HG02840 (cell line): ENCODE measurements around the gene SLC16A8.

Experiments used
- ATAC-seq: cut with Tn5 transposase; IDR thresholded peaks from one replicate; pipeline ENCODE4 v1.9.1; 2021; ENCODE audit warnings: mild to moderate bottlenecking, moderate library complexity, moderate number of reproducible peaks; ENCODE audit not compliant: unreplicated experiment, low FRiP score

The SLC16A8 gene

DNA sequence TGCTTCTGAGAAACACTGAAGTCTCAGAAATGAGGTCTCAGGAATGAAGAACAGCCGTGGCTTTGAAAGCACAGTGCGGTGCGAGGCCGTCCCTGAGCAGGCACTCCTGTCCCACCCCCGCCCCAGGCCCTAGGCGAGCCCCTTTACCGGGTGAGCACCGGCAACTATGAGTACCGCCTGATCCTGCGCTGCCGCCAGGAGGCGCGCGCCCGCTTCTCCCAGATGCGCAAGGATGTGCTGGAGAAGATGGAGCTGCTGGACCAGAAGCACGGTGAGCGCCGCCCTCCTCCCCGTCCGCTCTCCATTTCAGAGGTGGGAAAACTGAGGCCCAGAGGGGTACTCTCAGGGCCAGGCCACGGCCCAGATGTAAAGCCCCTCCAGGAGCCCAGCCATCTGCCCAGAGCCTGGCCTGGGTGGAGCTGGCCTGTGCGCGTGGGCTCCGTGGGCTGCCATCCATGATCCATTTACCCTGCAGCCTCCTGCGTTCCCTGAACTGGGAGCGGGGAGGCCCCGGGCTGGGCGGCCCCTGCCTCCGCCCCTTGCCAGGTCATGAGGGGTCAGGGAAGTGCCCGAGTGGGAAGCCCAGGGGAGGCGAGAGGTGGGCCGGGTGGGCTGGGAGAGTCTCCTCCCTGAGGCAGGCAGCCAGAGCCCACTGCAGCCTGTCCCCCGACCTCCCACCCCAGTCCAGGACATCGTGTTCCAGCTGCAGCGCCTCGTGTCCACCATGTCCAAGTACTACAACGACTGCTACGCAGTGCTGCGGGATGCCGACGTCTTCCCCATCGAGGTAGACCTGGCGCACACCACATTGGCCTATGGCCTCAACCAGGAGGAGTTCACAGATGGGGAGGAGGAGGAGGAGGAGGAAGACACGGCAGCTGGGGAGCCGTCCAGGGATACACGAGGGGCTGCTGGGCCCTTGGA, 9.5 kb downstream of the SLC16A8 start:
- no peak for ATAC-seq

DNA sequence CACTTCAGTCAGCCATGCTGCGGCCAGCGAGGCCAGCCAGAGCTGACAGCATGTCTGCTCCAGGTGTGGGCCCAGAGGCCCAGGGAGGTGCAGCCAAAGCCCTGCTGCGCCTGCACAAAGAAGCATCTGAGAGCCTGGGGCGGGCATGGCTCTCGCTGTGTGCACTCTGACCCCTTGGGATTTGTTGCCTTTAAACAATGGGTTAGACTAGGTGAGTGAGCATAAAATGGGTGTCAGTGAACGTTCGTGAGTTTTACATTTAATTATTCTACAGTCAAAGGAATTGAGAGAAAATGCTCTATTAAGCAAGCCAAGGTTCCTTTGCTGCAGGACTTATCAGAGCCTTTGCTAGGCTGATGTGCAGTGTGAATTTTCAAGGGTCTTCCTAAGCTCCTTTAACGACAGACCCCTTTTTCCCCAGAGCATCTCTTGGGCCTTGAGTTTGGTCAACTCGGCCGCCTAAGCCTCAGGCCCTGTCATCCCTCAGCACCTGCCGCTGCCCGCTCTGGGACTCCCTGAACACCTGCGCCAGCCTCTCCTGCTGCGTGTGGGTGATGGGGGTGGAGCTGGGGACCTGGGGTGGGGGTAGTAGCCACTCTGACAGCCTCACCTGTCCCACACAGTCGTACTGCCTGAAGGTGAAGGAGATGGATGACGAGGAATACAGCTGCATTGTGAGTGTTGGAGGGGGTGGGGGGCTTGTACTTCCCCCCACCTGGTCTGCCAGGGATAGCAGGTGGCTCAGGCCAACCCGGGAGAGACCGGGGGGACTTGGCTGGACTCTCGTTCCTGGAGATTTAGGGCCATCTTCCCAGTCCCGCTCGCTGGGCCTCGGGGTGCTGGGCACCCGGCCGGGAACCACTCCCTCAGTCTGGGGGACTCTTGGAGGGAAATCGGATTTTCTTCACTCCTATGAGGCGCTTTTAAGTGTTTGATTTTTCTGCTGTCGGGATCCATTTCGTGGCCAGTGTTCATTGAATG, 10.5 kb downstream of the SLC16A8 start:
- no peak for ATAC-seq

DNA sequence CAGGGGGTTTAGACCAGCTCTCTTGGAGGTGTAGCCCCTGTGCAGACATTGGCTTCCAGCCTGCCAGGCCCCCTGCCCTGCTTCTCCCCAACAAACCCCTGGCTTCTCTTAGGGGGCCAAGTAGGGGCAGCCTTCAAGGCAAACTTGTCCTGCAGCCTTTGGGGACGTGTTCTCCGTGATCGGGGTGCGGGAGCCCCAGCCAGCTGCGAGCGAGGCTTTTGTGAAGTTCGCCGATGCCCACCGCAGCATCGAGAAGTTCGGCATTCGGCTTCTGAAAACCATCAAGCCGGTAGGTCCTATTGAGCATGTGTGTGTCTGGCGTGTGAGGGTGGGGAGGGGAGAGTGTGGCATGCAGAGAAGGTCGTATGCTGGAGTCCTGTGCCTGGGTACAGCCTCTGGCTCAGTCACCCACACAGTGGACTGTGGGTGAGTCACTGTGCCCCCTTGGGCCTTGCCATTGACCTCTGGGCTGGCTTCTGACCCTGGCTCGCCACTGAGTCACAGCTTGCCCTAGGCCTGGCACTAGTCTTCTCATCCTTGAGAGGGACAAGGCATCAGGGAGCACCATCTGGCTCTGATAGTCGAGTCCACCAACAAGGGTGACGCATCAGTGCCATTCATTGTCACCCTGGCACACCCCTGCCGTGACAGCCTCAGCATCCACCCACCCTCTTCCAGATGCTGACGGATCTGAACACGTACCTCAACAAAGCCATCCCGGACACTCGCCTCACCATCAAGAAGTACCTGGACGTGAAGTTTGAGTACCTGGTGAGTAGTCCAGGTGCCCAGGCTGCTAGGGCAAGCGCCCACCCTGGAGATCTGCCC, 11.4 kb downstream of the SLC16A8 start:
- no peak for ATAC-seq

DNA sequence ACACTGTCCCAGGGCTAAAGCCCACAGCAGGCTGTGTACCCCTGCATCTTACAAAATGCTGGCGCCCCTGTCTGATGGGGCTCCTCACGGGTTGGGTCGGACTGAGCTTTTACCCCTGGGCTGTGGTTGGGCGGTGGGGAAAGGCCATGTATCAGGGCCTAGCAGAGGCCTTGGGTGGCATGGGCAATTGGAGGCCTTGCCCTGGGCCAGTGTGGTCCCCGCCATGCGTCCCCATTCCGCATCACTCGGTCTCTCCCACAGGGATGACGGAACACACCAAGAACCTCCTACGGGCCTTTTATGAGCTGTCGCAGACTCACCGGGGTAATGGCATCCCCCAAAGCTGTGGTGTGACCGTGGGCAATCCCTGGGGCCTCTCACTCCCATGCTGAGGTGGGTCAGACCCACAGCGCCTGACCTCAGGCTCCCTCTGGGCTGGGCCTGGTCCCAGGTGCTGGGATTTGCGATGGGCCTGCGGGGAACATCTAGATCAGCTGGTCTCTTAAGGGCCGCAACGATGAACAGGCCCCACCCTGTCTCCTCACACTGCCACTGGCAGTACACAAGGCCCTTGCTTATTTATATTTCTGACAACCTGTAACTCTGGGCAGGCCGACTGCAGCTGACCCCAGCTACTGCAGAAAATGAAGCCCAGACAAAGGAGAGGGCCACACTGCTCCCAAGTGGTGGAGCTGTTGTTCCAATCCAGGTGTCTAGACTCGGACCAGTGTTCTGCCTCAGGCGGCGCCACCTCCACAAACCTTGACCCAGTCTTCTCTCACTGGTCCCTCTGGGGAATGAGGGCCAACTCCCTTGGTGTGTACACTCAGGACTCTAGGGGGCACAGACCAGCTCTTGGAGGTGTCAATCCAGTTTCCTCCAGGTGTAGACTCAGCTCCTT, 12.3 kb downstream of the SLC16A8 start:
- no peak for ATAC-seq

DNA sequence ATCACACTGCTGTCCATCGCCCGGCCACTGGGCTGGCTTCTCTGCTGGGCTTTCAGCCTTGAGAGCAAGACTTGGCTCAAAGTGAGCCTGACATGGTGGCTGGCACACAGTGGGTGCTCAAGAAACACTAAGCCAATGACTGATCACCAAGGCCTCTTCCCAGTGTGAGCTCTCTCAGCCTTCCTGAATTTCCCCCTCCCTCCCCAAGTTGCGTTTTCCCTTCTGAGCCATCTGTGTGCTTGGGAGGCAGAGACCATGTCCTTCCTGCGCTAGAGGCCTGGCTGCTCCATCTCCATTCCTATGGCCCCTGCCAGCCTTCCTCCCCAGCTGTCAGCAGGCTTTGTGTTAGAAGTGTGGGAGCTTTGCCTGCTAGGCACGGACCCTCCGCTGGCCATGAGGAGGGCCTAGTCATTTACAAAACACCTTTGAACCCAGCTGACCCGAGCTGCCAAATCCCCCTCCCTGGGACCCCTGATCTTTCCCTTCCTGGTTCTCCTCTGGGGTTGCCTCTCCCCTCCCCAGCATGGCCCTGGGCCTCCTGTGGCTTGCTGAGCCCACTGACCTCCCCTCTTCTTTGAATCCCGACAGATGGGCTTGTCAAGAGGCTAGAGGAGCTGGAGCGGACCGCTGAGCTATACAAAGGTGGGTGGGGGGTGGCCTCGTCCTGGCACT, 13.6 kb downstream of the SLC16A8 start:
- ATAC-seq, result no peak

DNA sequence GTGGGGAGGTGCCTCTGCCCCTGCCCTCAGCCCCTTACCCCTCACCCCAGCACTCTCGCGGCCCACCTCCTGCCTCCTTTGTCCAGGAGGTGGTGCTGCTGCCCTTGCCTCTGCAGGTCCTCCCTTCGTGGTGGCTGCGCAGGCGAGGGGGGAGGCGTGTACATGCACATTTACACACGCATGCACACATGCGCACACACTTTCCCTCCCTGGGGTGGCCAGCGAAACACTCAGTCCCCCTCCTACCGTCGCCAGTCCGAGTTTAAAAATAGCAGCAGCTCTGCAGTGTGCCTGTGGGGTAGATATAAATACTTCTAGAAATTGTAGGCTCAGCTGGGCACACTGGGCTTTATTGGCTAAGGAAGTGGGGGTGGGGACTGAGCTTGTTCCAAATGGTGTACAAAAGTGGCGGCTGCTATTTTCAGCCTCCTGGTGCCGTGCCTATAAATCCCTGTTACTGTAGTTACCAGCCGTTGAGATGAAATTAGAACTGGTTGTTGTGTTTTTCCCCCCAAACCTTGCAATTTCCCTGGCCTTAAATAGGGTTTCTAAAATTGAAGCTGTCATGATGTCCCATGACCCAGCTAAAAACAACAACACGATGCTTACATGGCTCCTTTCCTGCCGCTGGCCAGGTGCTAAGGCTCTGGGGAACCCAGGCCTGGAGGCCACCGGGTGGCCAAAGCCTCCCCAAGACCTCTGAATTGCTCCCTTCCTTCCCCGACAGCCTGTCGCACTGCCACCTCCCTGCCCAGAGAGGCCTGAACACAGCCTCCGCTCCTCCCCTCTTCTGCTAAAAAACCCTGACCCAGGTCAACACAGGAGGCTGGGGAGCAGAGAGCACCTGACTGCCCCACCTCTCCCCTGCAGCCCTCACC, 14.4 kb downstream of the SLC16A8 start:
- no peak for ATAC-seq

DNA sequence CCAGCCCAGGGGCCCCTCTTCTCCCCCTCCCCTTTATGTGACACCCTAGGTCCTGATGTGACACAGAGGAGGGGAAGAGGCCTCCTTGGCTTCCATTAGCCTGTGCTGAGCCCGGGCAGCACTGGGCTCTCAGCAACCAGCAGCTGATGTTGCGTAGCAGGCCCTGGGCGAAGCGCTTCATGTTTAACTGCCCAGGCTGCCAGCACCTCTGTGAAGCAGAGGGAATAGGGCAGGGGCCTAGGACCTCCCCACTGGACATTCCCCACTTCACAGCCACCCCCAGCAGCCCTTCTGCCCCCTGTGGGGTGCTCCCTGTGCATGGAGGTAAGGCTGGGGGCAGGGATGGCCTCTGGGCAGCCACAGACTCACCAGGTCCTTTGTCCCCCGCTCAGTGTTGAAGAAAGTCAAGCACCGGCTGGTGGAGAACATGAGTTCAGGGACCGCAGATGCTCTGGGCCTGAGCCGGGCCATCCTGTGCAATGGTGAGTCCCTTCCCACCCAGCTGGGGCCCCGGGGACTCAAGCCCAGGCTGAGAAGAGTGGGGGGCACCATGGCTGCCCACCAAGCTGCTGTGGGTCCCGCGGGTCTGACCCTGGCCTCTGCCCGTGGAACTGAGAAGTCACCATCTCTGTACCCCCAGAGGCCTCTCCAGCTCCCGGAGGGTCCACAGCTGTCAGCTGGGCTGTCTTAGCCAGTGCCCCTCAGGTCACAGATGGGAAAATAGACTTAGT, 15.2 kb downstream of the SLC16A8 start:
- no peak for ATAC-seq

DNA sequence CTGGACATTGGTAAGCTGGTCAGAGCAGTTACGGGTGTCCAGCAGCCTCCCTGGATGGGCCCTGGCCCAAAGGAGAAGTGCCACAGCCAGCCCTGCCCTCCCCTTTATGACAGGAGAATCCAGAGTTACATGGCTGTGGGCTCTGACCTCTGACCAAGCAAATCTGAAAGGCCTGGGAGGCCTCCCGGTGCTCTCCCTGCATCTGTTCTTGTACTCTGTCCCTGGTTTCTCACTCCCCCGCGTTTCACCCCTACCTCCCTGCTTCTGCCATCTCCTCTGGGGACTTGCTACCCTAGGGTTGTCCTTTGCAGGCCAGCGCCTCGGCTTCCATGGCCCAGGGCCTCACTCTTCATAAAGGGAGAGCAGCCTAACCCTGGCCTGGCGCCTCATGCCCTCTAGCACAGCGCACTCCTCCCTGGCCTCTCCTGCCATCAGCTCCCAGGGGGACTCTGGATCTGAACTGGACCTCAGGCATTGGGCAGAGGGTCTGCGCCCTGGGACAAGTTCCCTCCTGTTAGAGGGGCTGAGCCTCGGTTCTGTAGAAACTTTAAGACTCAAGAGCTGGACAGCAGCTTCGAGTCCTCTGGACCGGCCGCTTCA, 16.1 kb downstream of the SLC16A8 start:
- no peak for ATAC-seq

DNA sequence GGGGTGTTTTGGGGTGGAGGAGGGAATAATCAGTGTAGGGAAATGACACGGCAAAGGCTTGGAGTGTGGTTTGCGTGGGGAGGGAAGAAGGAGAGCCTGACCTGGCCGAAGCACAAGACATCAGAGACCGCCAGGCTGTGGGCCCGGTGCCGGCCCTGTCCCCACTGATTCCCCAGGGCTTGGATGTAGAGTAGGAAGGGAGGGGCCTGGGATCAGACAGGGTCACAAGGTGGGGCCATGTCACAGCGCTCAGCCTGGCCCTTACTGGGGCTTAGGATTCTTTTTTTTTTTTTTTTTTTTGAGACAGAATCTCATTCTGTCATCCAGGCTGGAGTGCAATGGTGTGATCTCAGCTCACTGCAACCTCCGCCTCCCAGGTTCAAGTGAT, 17.0 kb downstream of the SLC16A8 start:
- no peak for ATAC-seq

DNA sequence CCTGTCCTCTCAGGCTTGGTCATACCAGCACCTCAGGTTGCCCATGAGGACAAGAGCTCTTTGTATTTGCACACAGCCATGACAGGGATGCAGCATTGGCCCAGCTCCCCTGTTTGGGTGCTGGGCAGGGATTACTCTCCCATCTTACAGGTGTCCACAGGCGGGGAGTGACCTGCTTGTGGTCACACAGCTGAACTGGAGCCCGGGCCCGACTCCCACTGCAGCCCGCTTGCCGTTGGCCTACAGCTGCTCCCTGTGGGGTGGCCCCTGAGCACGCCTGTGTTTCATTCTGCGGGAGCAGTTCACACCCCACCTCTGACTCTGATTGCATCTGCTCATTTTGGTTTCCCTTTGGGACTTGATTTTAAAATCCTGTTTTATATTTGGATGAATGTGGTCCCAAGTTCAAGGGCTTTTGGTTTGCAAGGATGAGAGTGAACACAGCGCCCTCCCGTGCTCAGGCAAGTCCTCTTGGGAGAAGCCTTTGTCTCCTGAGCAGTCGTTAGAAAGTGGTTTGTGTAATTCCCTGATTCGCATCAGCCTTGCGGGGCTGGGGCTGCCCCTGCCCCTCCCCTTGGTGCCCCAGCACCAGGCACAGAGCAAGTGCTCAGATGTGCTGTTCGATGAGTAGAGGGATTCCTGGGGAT, 17.5 kb downstream of the SLC16A8 start:
- no peak for ATAC-seq

DNA sequence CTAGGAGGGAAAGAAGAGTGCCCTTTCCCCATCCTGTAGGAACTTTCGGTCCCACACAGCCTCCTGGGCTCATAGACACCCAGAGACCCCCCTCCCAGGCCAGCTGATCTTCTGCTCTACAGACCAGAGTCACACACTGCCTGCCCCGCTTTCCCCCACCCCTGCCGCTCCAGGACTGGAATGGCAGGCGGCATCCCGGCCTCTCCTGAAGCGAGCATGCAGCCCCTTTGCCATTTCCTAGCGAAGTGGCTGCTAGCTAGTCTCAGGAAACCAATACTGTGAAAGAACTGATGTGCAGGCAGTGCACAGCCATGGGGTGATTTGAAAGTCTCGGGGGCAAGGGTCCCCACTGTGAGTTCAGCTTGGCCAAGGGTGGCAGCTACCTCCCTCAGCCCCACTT, 18.4 kb downstream of the SLC16A8 start:
- no peak for ATAC-seq

DNA sequence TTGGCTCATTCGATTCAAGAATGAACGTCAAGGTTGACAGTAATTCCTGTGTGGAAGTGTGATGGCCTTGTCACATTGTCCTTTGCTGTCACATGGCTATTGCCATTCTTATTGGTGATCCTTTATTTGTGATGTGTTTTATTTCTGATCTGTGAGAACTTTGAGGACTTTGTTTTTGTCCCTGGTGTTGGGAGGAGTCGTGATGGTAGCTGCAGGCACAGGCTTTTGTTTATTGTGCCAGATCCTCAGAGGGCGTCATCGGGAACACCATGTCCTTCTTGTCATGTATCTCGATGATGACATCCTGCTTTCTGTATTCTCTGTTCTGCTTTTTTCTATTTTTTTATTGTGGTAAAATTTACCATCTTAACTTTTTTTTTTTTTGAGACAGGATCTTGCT, 21.2 kb downstream of the SLC16A8 start:
- no peak for ATAC-seq

DNA sequence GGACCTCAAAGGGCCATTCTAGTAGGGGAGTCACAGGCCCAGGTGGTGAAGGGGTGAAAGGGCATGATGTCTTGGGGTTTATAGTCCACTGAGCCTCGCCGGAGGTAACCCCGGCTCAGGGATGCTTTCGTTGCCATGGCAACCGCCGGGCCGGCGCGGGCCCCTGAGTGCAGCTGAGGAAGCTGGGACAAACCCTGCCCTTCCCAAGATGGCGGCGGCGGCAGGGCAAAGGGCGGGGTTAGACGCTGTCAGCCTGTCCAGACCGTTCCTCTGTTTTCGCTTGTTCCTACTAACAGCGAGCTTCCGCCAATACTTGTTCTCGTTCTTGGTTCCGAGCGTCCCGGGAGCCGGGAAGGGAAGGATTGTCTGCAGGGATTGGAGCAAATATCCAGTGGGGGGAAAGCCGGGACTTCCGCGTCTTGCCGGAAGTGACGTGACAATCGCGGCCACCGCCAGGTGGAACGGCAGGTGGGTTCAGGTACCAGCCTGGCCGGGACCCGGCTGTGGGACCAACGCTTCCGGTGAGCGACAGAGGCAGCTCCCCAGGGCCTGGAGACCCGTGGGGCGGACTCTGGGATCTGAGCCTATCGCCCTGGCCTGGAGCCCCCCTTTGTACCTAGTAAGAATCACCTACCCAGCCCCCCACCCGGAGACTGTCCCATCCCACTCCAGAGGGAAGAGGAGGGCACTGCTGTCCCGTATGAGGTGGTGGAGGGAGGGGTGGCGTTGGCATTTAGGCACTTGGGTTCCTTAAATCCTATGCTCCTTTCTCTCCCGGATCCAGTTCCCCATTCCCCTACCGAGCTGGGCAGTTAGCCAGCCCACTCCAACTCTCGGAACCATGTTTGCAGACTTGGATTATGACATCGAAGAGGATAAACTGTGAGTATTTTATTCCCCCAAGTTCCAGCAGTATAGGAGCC, 26.8 kb downstream of the SLC16A8 start, which contains the start of gene PICK1:
PICK1 (plus strand) TSS at position 436 of the 923 bp plus-strand sequence; CDS start at position 842, 406 bp downstream.
- ATAC-seq, result no peak

DNA sequence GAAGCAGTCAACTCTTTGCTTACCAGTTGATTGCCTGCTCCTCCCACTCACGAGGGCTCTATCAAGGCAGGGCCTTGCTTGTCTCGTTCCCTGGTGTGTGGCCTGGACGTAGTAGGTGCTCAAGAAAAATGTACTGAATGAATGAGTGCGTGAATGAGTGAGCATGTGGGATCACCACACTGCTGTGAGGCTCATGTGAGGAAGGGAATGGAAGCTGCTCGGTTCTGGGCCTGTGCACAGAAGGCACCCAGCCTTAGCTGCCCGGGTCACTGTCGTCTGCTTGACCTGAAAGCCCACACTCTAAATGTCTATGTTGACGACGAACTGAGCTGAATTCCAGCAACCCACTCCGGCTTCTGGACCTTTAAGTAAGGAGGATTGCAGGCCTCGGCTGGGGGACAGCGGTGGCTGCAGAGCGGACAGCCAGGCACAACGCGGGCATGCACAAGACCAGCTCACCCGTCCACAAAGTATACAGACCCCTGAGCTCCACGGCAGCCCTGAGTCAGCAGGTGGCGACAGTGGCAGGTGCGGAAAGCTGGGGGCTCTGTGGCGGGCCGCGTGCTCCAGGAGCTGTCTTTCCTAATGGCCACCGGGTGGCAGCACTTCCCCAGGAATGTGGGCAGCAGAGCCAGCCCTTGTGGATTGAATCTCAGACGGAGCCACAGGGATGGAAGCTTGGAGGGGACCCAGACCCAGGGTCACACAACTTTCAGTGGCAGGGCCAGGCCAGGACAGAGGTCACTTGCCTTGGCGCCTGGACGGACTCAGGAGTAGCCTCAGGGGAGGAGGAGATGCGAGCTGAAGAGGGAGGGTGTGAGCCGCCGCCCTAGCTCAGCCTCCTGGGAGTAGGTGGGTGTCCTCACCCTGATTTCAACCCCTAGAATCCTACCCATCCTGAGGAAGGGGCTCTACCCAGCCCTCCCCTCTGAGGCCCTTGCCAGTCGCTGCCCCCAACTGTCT, 31.8 kb downstream of the SLC16A8 start:
- no peak for ATAC-seq
